Iris pigment epithelial cell (primary cell): ENCODE measurements around the gene FHIP1B.
"Not testable (repeated sequence)": the region's sequence is repeated elsewhere in the genome, so short reads cannot be mapped to it uniquely, and the experiment has no call there.

ENCODE experiments used
- DNase-seq: peaks from one replicate; pipeline ENCODE4 v3.0.0-alpha.2; 2011; ENCODE audit warnings: low read depth

Gene FHIP1B

GRCh38 chr11:6234387-6235107 is at the start of gene FHIP1B:
TSS of gene FHIP1B (minus strand) at chr11:6234636. CDS start at chr11:6224516, 10,120 bp downstream.
- DNase-seq, result peak; percentile 100

- DNase-seq, result no peak
These were observed 49.1 kb upstream of the FHIP1B start for GRCh38 chr11:6283453-6284023.

DNA sequence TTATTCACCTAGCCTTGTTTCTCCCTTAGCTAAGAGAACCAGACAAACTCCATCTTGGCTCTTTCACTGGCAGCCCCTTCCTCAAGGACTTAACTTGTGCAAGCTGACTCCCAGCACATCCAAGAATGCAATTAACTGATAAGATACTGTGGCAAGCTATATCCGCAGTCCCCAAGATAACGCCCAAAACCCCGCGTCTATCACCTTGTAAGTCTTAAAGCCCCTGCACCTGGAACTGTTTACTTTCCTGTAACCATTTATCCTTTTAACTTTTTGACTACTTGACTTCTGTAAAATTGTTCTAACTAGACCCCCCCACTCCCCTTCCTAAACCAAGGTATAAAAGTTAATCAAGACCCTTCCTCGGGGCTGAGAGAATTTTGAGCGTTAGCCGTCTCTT is 46.4 kb upstream of the FHIP1B start:
- not testable (repeated sequence) for DNase-seq

- DNase-seq, result no peak
These were observed 38.8 kb upstream of the FHIP1B start for GRCh38 chr11:6273188-6273587.

DNA sequence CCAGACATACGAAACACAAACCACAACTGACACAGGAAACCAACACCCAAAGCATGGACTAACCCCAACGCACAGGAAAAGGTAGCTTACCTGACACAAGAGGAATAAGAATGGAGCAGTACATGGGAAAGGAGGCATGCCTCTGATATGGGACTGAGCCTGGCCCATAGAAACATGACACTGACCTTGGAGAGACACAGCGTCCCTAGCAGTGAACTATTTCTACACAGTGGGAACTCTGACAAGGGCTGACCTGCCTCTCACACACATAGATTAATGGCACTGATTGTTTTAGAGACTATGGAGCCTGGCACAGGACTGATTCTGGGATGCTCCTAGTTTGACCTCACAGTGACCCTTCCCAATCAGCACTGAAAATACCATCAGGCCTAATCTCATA is 37.2 kb upstream of the FHIP1B start:
- DNase-seq, result no peak

GRCh38 chr11:6270584-6271246 is 36.3 kb upstream of the FHIP1B start:
- DNase-seq, result no peak

GRCh38 chr11:6269994-6270393 is 35.6 kb upstream of the FHIP1B start:
- no peak for DNase-seq

DNA sequence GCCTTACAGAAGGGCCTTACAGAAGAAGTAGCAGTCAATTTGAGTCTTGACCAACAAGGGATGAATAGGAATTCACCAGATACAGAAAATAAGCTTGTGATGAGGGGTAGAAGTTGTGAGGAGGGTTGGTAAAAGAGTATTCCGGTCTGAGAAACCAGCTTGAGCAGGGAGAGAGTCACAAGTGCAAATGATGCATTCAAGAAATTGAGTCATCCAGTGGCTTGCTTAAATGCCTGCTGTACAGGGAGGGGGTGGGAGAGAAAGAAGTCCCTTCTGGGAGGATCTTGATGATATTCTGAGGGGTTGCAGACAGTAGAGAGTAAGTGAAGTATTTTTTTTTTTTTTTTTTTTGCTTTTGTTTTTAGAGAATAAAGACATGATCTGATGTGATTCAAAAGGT is 34.4 kb upstream of the FHIP1B start:
- DNase-seq, result no peak

GRCh38 chr11:6263662-6264061 is 29.2 kb upstream of the FHIP1B start:
- no peak for DNase-seq

DNA sequence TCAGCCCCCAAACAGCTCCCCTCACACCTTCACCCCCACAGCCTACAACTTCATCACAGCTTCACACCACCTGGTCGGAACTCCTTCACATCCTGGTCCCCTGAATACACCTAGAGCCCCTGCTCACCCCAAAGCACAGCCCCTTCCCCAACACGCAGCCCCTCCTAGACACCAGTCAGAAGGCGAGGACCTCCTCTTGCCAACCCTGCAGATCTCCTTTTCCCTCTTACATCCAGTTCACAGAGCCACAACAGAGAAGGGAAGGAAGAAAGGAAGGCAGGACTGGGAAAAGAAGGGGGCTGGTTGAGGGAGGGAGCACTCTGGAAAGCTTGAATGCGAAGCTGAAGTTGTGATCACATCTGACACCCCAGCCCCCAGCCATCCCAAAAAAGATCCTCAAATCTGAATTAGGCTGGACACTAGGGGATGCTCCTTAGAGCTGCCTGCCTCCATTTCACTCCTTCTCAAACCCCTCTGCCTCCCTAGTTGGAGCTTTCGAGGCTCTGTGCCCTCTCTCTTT is 25.8 kb upstream of the FHIP1B start:
- no peak for DNase-seq

GRCh38 chr11:6258571-6259081 is 24.2 kb upstream of the FHIP1B start:
- DNase-seq, result no peak

GRCh38 chr11:6258141-6258540 is 23.7 kb upstream of the FHIP1B start:
- no peak for DNase-seq

- DNase-seq, result no peak
These were observed 18.8 kb upstream of the FHIP1B start for GRCh38 chr11:6253197-6253596.

GRCh38 chr11:6251990-6252473 is 17.6 kb upstream of the FHIP1B start:
- DNase-seq, result peak; percentile 61

DNA sequence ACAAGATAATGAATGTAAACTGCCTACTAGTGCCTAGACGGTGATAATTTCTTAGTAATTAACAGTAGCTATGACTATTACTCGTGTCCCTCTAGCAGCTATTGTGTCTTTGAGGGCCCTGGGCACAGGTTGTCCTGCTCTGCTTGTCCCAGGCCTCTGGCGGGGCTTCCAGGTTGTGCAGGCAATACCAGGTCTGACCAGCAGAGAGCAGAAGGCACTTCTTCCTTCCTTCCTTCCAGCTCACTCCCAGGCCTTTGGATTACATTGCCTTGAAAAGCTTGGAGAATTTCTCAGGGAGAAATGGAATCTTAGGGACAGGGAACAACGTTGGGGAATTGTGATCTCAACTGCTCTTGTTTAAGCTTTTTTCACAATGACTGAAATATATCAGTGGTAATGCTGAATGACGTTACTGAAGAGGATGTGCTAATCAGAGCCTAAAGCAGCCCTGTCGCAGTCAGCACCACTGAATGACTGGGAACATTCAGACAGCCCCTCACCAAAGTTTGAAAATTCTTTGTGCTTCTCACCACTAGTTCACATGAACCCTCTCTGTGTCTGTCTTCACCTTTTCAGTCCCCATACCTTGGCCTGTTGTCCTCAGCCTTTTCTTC is 16.8 kb upstream of the FHIP1B start:
- DNase-seq, result peak; percentile 58

DNA sequence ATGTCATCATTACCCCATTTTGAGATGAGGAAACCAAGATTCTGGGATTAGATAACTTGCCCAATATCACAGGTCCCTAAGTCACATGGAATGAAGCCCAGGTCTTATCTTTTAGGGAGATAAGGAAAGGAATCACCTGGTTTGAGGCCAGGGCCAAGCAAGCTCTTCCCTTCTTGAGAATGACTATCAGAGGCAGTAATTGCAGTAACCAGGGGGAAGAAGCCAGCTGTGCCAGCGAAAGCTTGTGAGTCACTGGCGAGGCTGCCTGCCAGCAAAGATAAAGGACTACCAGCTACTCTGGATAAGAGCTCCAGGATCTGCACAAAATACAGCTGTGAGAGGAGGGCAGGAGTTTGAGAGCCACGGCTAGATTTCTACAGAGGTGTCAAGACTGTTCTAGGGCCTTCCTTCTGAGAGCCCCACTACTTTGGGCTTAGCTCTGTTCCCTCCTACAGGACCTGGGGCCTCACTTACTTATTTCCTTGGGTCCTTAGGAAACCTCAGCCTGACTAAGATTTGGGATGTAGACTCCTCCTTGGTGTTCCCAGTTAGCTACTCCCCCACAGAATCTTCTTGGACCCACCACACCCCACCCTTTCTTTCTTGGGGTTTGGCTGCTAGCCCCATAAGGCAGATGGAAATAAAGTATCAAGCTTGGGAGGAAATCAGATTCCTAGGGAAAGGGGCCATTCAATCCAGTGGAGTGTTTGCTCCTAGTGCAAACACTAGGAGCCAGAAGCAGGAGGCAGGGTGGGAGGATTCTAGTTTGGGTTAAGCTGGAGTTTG is 15.5 kb upstream of the FHIP1B start:
- DNase-seq, result peak; percentile 65

DNA sequence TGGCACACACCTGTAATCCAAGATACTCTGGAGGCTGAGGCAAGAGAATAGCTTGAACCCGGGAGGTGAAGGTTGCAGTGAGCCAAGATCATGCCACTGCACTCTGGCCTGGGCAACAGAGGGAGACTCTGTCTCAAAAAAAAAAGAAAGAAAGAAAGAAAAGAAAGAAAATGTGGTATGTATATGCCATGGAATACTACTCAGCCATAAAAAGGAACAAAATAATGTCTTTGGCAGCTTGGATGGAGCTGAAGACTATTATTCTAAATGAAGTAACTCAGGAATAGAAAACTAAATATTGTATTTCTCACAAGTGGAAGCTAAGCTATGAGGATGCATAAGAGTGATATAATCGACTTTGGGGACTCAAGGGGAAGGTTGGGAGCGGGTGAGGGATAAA is 14.5 kb upstream of the FHIP1B start:
- not testable (repeated sequence) for DNase-seq

DNA sequence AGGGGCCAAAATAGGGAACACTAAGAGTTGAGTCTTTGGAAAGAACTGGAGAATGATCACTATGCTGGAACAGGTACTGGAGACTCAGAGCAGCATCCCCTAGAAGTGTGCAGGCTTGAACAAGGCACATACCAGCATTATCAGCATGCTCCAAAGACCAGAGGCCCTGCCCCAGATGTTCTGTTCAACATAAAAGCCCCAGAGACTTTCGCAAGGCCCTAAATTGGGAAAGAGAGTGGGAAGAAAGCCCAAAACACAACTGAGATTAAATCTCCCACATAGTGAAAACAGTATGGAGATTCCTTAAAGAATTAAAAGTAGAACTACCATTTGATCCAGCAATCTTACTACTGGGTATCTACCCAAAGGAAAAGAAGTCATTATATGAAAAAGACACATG is 13.8 kb upstream of the FHIP1B start:
- DNase-seq, result peak; percentile 16

- no peak for DNase-seq
These were observed 11.1 kb upstream of the FHIP1B start for GRCh38 chr11:6245536-6245935.

DNA sequence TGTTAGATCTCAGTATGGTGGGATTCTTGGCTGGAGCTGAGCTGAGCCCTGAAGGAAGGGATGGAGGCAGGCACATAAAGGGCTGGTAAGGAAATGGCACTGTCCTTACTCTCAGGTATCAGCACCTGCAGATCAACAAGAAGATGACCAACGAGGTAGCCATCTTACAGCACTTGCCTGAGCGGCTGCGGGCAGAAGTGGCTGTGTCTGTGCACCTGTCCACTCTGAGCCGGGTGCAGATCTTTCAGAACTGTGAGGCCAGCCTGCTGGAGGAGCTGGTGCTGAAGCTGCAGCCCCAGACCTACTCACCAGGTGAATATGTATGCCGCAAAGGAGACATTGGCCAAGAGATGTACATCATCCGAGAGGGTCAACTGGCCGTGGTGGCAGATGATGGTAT is 6.9 kb upstream of the FHIP1B start:
- no peak for DNase-seq

DNA sequence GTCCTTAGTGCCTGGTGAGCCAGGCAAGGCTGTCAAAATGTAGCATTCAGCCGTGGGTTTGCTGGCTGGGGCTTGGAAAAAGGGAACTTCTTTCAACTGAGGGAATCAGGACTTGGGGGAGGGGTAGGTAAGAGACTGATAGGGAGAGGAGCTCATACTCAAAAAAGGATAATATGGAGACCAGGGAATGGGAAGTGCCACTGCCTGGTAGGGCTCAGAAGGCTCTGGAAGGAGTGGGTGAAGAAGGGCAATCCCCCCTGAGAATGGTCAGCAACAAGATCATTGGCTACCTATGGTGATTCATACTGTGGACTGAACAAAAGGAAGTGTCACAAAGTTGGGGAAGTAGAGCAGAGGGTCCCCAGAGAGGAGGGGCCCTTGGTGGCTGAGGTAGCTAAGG is 6.3 kb upstream of the FHIP1B start:
- DNase-seq, result no peak

- no peak for DNase-seq
These were observed 5.7 kb upstream of the FHIP1B start for GRCh38 chr11:6240139-6240538.
